GM19351 (cell line): ENCODE data around the gene PNPLA4.

Experiments used
- ATAC-seq: cut with Tn5 transposase; IDR thresholded peaks from one replicate; pipeline ENCODE4 v1.9.1; 2021; ENCODE audit warnings: mild to moderate bottlenecking, moderate library complexity; ENCODE audit not compliant: unreplicated experiment

The PNPLA4 gene

DNA sequence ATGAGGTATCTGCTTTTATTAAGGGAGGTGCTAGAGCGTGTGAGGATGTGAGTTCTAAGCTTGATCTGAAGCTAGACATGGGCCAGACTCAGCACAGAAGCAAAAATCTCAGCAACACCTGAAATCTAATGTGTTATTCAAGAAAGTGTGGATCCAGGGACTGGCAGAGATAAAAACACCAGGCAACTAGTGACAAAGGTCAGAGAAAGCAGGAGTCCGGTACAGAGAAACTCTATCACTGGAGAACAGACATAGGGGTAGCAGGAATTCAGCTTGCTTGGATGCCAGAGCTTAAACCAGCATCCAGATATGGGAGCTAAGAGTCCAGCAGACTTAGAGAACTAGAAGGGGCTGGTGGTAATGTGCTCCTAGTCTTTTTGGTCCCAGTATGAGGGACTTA is 50.3 kb downstream of the PNPLA4 start:
- no peak for ATAC-seq

DNA sequence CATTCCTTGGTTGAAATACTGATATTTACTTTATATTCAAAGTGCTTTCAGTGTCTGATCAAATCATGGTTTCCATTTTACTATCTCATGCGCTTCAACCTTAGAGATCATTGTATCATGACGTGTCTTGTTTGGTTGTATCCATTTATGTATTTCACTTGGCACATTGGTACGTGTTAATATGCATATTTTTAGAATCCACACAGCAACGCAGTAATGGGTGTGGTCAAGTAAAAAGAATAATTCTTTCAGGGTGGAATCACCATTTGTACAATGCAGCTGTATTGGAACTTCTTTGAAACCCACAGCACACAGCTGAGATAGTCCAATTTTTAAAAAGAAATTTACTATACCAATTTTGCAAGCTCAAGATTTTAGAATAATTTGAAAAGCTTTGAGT is 55.2 kb downstream of the PNPLA4 start:
- no peak for ATAC-seq

DNA sequence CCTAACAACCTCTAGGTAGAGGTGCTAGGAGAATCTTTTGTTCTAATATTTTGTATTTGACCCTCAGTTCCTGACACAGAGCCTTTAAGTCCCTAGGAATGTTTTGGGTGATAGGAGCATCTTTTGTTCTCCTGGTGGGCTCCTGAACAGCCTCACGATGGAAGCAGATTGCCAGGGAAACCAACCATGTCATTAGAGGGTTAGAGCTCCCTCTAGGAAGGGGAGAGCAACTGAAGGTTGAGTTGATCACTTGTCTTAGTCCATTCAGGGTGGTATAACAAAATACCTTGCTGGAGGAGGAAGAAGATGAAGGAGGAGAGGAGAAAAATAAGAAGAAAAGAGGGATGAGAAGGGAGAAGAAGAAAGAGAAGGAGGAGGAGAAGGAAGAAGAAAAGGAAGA is 75.0 kb downstream of the PNPLA4 start:
- no peak for ATAC-seq
